ENCODE measurements around the gene LRFN5. TPM values are rescaled to one million over a fixed set of nuclear protein-coding genes. Genes with fewer than 3 reads are reported as not detected.
A peak's percentile ranks its signal among the peaks of the same experiment; 100 is the strongest.
"Not testable (repeated sequence)": the region's sequence is repeated elsewhere in the genome, so short reads cannot be mapped to it uniquely, and the experiment has no call there.

LRFN5 gene
- total and polyA plus RNA-seq, 2 experiments from 2014 or later: 1.9 to 6.8 TPM

DNA sequence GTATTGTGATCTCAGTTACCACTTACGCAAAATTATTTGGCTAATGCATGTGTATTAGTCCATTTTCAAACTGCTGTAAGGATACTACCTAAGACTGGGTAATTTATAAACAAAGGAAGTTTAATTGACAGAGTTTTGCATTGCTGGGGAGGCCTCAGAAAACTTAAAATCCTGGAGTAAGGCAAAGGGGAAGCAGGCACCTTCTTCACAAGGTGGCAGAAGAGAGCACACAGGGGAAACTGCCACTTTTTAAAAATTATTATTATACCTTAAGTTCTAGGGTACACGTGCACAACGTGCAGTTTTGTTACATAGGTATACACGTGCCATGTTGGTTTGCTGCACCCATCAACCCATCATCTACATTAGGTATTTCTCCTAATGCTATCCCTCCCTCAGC lies 143.9 kb downstream of the LRFN5 start:
- not testable (repeated sequence) for H3K27ac ChIP-seq (ENCODE audit: low read depth); ATAC-seq; H3F3A ChIP-seq (replicated peaks; ENCODE audit: low read depth); H3K36me3 Mint-ChIP-seq (ENCODE audit: low read depth); H3K27me3 Mint-ChIP-seq (ENCODE audit: insufficient read depth, low read depth, poor library complexity); H4K20me1 ChIP-seq (replicated peaks; ENCODE audit: insufficient read depth); H3K27me3 ChIP-seq (ENCODE audit: insufficient read depth); H3K36me3 ChIP-seq (ENCODE audit: insufficient read depth); H3K4me2 ChIP-seq; H3K79me2 ChIP-seq (replicated peaks; ENCODE audit: insufficient read depth); H3K9me2 ChIP-seq (ENCODE audit: insufficient read depth); H3K4me1 Mint-ChIP-seq; H3K27ac Mint-ChIP-seq; H2AFZ ChIP-seq; H3K4me3 ChIP-seq; DNase-seq (ENCODE audit: low spot score); H3K4me1 ChIP-seq (ENCODE audit: insufficient read depth); H3K9me3 Mint-ChIP-seq; H3K4me3 Mint-ChIP-seq
- TF ChIP-seq, protein P1, sequence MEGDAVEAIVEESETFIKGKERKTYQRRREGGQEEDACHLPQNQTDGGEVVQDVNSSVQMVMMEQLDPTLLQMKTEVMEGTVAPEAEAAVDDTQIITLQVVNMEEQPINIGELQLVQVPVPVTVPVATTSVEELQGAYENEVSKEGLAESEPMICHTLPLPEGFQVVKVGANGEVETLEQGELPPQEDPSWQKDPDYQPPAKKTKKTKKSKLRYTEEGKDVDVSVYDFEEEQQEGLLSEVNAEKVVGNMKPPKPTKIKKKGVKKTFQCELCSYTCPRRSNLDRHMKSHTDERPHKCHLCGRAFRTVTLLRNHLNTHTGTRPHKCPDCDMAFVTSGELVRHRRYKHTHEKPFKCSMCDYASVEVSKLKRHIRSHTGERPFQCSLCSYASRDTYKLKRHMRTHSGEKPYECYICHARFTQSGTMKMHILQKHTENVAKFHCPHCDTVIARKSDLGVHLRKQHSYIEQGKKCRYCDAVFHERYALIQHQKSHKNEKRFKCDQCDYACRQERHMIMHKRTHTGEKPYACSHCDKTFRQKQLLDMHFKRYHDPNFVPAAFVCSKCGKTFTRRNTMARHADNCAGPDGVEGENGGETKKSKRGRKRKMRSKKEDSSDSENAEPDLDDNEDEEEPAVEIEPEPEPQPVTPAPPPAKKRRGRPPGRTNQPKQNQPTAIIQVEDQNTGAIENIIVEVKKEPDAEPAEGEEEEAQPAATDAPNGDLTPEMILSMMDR (conservative IDR thresholded peaks at IDR 0.05; ENCODE audit: low read depth in 2 of 2): peak; percentile 41 to 46; a peak in 3 of 4 replicates

DNA sequence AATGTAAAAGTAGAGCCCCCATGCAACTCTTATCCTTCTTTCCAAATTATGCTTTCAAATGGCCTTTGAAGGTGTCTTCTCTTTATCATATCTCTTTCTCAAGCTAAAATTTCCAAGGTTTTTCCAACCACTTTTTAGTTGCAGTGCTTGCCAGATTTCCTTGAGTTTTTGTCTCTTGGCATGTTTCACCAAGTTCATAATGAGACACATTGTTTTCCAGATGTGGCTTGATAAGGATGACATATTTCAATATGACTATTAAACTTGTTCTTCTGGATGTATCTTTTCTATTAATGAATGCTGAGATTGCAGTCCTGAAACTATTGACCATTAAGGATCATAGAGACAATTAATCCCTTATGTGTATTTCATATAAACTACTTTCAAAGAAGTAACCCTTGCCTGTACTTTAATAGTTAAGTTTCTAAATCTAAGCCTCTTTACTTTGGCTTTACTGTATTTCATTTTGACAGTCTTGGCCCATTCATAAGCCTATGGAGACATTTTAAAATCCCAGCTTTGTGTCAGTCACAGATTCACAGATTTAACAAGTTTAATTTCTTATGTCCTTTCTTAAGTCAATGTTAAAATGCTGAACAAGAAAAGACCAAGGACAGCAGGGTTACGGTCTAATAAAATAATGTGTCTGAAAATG lies 151.5 kb downstream of the LRFN5 start:
- Mint-ChIP-seq H3K27ac (no peak overlapping the region), H3K4me3 (no peak overlapping the region), H3K9me3 (peaks cover 11% of the 10 kb centered on the region), H3K36me3 (ENCODE audit: low read depth) (peaks cover 2% of the 10 kb centered on the region; the same call in 2 of the 3 replicates), H3K27me3 (ENCODE audit: insufficient read depth, low read depth, poor library complexity) (no peaks in the 10 kb centered on the region), H3K4me1 (no peaks in the 10 kb centered on the region)
- no peaks in the 10 kb centered on the region for H3K36me3 ChIP-seq (ENCODE audit: insufficient read depth)
- H3K9me2 ChIP-seq (ENCODE audit: insufficient read depth): no peaks in the 10 kb centered on the region
- TF ChIP-seq JUNB (IDR thresholded peaks at IDR 0.05; ENCODE audit: unreplicated experiment): no peak
- no peak for TF ChIP-seq EZH2phosphoT487 (IDR thresholded peaks at IDR 0.05; ENCODE audit: unreplicated experiment)
- TF ChIP-seq, protein P2, sequence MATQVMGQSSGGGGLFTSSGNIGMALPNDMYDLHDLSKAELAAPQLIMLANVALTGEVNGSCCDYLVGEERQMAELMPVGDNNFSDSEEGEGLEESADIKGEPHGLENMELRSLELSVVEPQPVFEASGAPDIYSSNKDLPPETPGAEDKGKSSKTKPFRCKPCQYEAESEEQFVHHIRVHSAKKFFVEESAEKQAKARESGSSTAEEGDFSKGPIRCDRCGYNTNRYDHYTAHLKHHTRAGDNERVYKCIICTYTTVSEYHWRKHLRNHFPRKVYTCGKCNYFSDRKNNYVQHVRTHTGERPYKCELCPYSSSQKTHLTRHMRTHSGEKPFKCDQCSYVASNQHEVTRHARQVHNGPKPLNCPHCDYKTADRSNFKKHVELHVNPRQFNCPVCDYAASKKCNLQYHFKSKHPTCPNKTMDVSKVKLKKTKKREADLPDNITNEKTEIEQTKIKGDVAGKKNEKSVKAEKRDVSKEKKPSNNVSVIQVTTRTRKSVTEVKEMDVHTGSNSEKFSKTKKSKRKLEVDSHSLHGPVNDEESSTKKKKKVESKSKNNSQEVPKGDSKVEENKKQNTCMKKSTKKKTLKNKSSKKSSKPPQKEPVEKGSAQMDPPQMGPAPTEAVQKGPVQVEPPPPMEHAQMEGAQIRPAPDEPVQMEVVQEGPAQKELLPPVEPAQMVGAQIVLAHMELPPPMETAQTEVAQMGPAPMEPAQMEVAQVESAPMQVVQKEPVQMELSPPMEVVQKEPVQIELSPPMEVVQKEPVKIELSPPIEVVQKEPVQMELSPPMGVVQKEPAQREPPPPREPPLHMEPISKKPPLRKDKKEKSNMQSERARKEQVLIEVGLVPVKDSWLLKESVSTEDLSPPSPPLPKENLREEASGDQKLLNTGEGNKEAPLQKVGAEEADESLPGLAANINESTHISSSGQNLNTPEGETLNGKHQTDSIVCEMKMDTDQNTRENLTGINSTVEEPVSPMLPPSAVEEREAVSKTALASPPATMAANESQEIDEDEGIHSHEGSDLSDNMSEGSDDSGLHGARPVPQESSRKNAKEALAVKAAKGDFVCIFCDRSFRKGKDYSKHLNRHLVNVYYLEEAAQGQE (IDR thresholded peaks at IDR 0.05; ENCODE audit: unreplicated experiment): no peak
- TF ChIP-seq, protein P3, sequence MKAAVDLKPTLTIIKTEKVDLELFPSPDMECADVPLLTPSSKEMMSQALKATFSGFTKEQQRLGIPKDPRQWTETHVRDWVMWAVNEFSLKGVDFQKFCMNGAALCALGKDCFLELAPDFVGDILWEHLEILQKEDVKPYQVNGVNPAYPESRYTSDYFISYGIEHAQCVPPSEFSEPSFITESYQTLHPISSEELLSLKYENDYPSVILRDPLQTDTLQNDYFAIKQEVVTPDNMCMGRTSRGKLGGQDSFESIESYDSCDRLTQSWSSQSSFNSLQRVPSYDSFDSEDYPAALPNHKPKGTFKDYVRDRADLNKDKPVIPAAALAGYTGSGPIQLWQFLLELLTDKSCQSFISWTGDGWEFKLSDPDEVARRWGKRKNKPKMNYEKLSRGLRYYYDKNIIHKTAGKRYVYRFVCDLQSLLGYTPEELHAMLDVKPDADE (IDR thresholded peaks at IDR 0.05): no peak
- TF ChIP-seq, protein P4, sequence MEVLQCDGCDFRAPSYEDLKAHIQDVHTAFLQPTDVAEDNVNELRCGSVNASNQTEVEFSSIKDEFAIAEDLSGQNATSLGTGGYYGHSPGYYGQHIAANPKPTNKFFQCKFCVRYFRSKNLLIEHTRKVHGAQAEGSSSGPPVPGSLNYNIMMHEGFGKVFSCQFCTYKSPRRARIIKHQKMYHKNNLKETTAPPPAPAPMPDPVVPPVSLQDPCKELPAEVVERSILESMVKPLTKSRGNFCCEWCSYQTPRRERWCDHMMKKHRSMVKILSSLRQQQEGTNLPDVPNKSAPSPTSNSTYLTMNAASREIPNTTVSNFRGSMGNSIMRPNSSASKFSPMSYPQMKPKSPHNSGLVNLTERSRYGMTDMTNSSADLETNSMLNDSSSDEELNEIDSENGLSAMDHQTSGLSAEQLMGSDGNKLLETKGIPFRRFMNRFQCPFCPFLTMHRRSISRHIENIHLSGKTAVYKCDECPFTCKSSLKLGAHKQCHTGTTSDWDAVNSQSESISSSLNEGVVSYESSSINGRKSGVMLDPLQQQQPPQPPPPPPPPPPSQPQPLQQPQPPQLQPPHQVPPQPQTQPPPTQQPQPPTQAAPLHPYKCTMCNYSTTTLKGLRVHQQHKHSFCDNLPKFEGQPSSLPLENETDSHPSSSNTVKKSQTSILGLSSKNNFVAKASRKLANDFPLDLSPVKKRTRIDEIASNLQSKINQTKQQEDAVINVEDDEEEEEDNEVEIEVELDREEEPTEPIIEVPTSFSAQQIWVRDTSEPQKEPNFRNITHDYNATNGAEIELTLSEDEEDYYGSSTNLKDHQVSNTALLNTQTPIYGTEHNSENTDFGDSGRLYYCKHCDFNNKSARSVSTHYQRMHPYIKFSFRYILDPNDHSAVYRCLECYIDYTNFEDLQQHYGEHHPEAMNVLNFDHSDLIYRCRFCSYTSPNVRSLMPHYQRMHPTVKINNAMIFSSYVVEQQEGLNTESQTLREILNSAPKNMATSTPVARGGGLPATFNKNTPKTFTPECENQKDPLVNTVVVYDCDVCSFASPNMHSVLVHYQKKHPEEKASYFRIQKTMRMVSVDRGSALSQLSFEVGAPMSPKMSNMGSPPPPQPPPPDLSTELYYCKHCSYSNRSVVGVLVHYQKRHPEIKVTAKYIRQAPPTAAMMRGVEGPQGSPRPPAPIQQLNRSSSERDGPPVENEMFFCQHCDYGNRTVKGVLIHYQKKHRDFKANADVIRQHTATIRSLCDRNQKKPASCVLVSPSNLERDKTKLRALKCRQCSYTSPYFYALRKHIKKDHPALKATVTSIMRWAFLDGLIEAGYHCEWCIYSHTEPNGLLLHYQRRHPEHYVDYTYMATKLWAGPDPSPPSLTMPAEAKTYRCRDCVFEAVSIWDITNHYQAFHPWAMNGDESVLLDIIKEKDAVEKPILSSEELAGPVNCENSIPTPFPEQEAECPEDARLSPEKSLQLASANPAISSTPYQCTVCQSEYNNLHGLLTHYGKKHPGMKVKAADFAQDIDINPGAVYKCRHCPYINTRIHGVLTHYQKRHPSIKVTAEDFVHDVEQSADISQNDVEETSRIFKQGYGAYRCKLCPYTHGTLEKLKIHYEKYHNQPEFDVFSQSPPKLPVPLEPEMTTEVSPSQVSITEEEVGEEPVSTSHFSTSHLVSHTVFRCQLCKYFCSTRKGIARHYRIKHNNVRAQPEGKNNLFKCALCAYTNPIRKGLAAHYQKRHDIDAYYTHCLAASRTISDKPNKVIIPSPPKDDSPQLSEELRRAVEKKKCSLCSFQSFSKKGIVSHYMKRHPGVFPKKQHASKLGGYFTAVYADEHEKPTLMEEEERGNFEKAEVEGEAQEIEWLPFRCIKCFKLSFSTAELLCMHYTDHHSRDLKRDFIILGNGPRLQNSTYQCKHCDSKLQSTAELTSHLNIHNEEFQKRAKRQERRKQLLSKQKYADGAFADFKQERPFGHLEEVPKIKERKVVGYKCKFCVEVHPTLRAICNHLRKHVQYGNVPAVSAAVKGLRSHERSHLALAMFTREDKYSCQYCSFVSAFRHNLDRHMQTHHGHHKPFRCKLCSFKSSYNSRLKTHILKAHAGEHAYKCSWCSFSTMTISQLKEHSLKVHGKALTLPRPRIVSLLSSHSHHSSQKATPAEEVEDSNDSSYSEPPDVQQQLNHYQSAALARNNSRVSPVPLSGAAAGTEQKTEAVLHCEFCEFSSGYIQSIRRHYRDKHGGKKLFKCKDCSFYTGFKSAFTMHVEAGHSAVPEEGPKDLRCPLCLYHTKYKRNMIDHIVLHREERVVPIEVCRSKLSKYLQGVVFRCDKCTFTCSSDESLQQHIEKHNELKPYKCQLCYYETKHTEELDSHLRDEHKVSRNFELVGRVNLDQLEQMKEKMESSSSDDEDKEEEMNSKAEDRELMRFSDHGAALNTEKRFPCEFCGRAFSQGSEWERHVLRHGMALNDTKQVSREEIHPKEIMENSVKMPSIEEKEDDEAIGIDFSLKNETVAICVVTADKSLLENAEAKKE (CRISPR knock-in tag; IDR thresholded peaks at IDR 0.05): no peak
- no peak overlapping the region for H3K4me3 ChIP-seq
- DNase-seq (ENCODE audit: low spot score) (no peak), ATAC-seq (no peak)
- H2AFZ ChIP-seq: no peak overlapping the region
- no peaks in the 10 kb centered on the region for H3K4me1 ChIP-seq (ENCODE audit: insufficient read depth)
- H4K20me1 ChIP-seq (replicated peaks; ENCODE audit: insufficient read depth): no peaks in the 10 kb centered on the region
- H3F3A ChIP-seq (replicated peaks; ENCODE audit: low read depth): no peaks in the 10 kb centered on the region
- H3K79me2 ChIP-seq (replicated peaks; ENCODE audit: insufficient read depth): no peaks in the 10 kb centered on the region
- H3K27ac ChIP-seq (ENCODE audit: low read depth): no peak overlapping the region
- H3K4me2 ChIP-seq: no peak overlapping the region
- H3K27me3 ChIP-seq (ENCODE audit: insufficient read depth): no peaks in the 10 kb centered on the region

Data from GM23338 (cell line).